GM21390 (cell line): ENCODE measurements around the gene FIZ1.

Experiments used
- ATAC-seq: cut with Tn5 transposase; IDR thresholded peaks from one replicate; pipeline ENCODE4 v1.9.1; 2021; ENCODE audit not compliant: unreplicated experiment

FIZ1 gene

GRCh38 chr19:55635856-55636440, 36.6 kb upstream of the FIZ1 start:
- no peak for ATAC-seq

- ATAC-seq, result no peak
These were observed 36.0 kb upstream of the FIZ1 start for GRCh38 chr19:55635334-55635717.

- ATAC-seq, result no peak
These were observed 34.5 kb upstream of the FIZ1 start for GRCh38 chr19:55633861-55634260.

- no peak for ATAC-seq
These were observed 33.1 kb upstream of the FIZ1 start for GRCh38 chr19:55632463-55632834.

- ATAC-seq, result no peak
These were observed 27.0 kb upstream of the FIZ1 start for GRCh38 chr19:55626350-55626749.

- no peak for ATAC-seq
These were observed 25.6 kb upstream of the FIZ1 start for GRCh38 chr19:55625004-55625326.

- no peak for ATAC-seq
These were observed 25.0 kb upstream of the FIZ1 start, which contains the start of gene ZNF784 for GRCh38 chr19:55624109-55625003. ZNF784 (minus strand) TSS chr19:55624566; CDS start chr19:55624561, 5 bp downstream.

- no peak for ATAC-seq
These were observed 24.2 kb upstream of the FIZ1 start for GRCh38 chr19:55623561-55623960.

- ATAC-seq, result no peak
These were observed 23.8 kb upstream of the FIZ1 start for GRCh38 chr19:55623130-55623529.

GRCh38 chr19:55622242-55622969, 23.1 kb upstream of the FIZ1 start:
- ATAC-seq, result no peak

GRCh38 chr19:55621673-55622231, 22.4 kb upstream of the FIZ1 start:
- no peak for ATAC-seq

GRCh38 chr19:55621205-55621672, 21.9 kb upstream of the FIZ1 start:
- ATAC-seq, result no peak

GRCh38 chr19:55620410-55621204, 21.3 kb upstream of the FIZ1 start:
- no peak for ATAC-seq

GRCh38 chr19:55619286-55619685, 20.0 kb upstream of the FIZ1 start:
- no peak for ATAC-seq

GRCh38 chr19:55618426-55618825, 19.1 kb upstream of the FIZ1 start:
- ATAC-seq, result no peak

- no peak for ATAC-seq
These were observed 18.1 kb upstream of the FIZ1 start for GRCh38 chr19:55617426-55617825.

- no peak for ATAC-seq
These were observed 17.1 kb upstream of the FIZ1 start for GRCh38 chr19:55616395-55616875.

GRCh38 chr19:55615543-55616394, 16.5 kb upstream of the FIZ1 start:
- no peak for ATAC-seq

GRCh38 chr19:55614711-55615542, 15.6 kb upstream of the FIZ1 start:
- no peak for ATAC-seq
